ENCODE data around the gene VASP.

VASP gene

DNA sequence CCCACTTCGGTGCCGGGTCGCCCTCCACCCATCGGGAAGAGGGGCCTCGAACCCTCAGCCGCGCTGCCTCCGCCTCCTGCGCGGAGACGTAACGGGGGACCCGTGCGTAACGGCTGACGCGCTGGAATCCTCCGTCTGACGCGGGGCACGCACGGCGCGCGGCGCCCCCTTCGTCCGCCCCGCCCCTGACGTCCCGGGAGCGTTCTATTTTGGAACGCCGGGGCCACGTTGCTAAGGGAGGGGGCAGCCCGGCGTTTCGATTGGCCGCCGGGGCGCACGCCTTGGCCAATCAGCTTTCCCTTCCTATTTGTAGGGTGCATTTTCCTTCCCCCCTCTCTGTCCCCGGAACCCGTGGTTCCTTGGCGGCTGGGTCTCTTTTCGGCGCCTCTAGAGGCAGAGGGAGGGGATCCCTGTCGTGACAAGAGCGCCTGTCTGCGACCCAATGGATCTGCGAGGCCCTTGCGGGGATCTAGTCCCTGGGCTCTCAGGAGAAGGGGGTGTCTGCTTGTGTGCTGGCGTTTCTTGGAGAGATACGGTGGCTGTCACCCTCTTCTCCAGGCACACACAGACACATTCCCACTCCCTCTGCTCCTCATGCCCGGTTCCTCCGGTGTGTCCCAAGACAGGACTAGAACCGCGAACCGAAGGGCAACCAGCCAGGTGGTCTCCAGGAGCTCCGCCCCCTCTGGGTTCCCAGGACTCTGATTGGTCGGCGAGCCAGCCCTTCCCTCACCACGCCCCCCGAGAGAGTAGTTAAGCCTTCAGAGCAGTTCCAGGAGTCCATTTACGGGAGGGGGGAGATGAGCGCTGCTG, 37.9 kb upstream of the VASP start:
- no peaks in the 10 kb centered on the region for H3K27me3 ChIP-seq (replicated peaks; ENCODE audit: control insufficient read depth, insufficient read depth, low read length)
- peaks cover 23% of the 10 kb centered on the region for H3K4me1 ChIP-seq (ENCODE audit: control insufficient read depth, insufficient read depth, low read length)
- DNase-seq (ENCODE audit: low read depth), result peak; percentile 89
- H3K4me3 ChIP-seq (ENCODE audit: low read length), result peak overlapping the region; percentile 93
- H3K9me3 ChIP-seq (ENCODE audit: control insufficient read depth, low read length), result no peaks in the 10 kb centered on the region
- H3K9ac ChIP-seq (ENCODE audit: low read length), result peak overlapping the region; percentile 82
- no peaks in the 10 kb centered on the region for H3K36me3 ChIP-seq (ENCODE audit: control insufficient read depth, insufficient read depth, low read length, severe bottlenecking)

GRCh38 chr19:45469945-45470761, 37.1 kb upstream of the VASP start:
- Histone ChIP-seq H3K36me3 (ENCODE audit: control insufficient read depth, insufficient read depth, low read length, severe bottlenecking) (no peaks in the 10 kb centered on the region), H3K9ac (ENCODE audit: low read length) (peak overlapping the region; percentile 82), H3K9me3 (ENCODE audit: control insufficient read depth, low read length) (no peaks in the 10 kb centered on the region), H3K27me3 (replicated peaks; ENCODE audit: control insufficient read depth, insufficient read depth, low read length) (no peaks in the 10 kb centered on the region), H3K4me1 (ENCODE audit: control insufficient read depth, insufficient read depth, low read length) (peaks cover 23% of the 10 kb centered on the region), H3K4me3 (ENCODE audit: low read length) (peak overlapping the region; percentile 93)
- peak; percentile 79 for DNase-seq (ENCODE audit: low read depth)

DNA sequence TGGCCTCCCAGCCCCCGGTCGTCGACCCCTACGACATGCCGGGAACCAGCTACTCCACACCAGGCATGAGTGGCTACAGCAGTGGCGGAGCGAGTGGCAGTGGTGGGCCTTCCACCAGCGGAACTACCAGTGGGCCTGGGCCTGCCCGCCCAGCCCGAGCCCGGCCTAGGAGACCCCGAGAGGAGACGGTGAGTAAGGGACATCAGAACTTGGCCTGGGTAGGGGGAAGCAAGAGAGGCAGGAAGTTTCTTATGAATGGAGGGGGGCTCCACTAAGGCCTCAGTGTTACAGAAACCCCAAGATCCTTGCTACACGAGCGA, 36.6 kb upstream of the VASP start:
- DNase-seq (ENCODE audit: low read depth), result no peak
- H3K27me3 ChIP-seq (replicated peaks; ENCODE audit: control insufficient read depth, insufficient read depth, low read length), result no peaks in the 10 kb centered on the region
- H3K4me3 ChIP-seq (ENCODE audit: low read length), result peak overlapping the region; percentile 93
- peak overlapping the region; percentile 82 for H3K9ac ChIP-seq (ENCODE audit: low read length)
- no peaks in the 10 kb centered on the region for H3K9me3 ChIP-seq (ENCODE audit: control insufficient read depth, low read length)
- no peaks in the 10 kb centered on the region for H3K36me3 ChIP-seq (ENCODE audit: control insufficient read depth, insufficient read depth, low read length, severe bottlenecking)
- H3K4me1 ChIP-seq (ENCODE audit: control insufficient read depth, insufficient read depth, low read length), result peaks cover 23% of the 10 kb centered on the region

DNA sequence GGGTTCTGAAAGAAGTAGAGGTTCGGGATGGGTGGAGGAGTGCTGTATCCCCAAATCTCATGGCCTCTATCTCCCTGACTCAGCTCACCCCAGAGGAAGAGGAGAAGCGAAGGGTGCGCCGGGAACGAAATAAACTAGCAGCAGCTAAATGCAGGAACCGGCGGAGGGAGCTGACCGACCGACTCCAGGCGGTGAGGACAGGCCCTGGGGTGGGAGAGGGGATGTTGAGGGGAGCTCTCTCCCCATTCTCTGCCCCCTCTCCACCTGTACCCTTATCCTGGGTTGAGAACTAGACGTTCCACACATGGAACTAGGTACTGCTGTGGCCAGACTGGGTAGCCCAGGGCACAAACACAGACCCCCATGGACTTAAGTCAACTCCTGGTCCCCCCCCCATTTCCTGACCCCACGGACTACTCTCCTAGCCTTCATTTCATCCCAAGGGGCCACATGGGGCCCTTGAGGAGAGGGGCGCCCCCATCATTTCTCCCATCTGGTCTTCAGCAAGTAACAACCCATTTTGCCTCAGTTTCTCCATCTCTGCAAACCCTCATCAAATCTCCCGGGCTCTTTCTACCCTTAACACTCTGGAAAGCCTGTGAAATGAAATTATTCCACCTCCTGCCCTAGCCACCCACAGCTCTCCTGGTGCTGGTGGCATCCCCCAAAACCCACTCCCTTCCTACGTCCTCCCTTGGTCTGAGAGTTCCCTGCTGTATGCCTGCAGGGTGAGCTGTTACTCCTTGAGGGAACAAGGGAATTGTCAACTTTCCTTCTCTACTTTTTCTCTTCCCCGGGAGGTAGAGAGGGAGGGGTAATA, 36.0 kb upstream of the VASP start:
- Histone ChIP-seq H3K4me1 (ENCODE audit: control insufficient read depth, insufficient read depth, low read length) (peaks cover 29% of the 10 kb centered on the region), H3K9ac (ENCODE audit: low read length) (no peak overlapping the region), H3K4me3 (ENCODE audit: low read length) (no peak overlapping the region), H3K36me3 (ENCODE audit: control insufficient read depth, insufficient read depth, low read length, severe bottlenecking) (no peaks in the 10 kb centered on the region), H3K27me3 (replicated peaks; ENCODE audit: control insufficient read depth, insufficient read depth, low read length) (no peaks in the 10 kb centered on the region), H3K9me3 (ENCODE audit: control insufficient read depth, low read length) (no peaks in the 10 kb centered on the region)
- DNase-seq (ENCODE audit: low read depth), result peak; percentile 55

- DNase-seq (ENCODE audit: low read depth), result no peak
- Histone ChIP-seq H3K9me3 (ENCODE audit: control insufficient read depth, low read length) (no peaks in the 10 kb centered on the region), H3K4me3 (ENCODE audit: low read length) (no peak overlapping the region), H3K27me3 (replicated peaks; ENCODE audit: control insufficient read depth, insufficient read depth, low read length) (no peaks in the 10 kb centered on the region), H3K36me3 (ENCODE audit: control insufficient read depth, insufficient read depth, low read length, severe bottlenecking) (no peaks in the 10 kb centered on the region), H3K9ac (ENCODE audit: low read length) (no peak overlapping the region), H3K4me1 (ENCODE audit: control insufficient read depth, insufficient read depth, low read length) (peaks cover 28% of the 10 kb centered on the region)
Measured at GRCh38 chr19:45471931-45472562, 35.2 kb upstream of the VASP start.

DNA sequence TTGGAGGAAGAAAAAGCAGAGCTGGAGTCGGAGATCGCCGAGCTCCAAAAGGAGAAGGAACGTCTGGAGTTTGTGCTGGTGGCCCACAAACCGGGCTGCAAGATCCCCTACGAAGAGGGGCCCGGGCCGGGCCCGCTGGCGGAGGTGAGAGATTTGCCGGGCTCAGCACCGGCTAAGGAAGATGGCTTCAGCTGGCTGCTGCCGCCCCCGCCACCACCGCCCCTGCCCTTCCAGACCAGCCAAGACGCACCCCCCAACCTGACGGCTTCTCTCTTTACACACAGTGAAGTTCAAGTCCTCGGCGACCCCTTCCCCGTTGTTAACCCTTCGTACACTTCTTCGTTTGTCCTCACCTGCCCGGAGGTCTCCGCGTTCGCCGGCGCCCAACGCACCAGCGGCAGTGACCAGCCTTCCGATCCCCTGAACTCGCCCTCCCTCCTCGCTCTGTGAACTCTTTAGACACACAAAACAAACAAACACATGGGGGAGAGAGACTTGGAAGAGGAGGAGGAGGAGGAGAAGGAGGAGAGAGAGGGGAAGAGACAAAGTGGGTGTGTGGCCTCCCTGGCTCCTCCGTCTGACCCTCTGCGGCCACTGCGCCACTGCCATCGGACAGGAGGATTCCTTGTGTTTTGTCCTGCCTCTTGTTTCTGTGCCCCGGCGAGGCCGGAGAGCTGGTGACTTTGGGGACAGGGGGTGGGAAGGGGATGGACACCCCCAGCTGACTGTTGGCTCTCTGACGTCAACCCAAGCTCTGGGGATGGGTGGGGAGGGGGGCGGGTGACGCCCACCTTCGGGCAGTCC, 34.5 kb upstream of the VASP start:
- no peaks in the 10 kb centered on the region for H3K27me3 ChIP-seq (replicated peaks; ENCODE audit: control insufficient read depth, insufficient read depth, low read length)
- no peaks in the 10 kb centered on the region for H3K36me3 ChIP-seq (ENCODE audit: control insufficient read depth, insufficient read depth, low read length, severe bottlenecking)
- no peaks in the 10 kb centered on the region for H3K9me3 ChIP-seq (ENCODE audit: control insufficient read depth, low read length)
- H3K4me3 ChIP-seq (ENCODE audit: low read length), result no peak overlapping the region
- peaks cover 26% of the 10 kb centered on the region for H3K4me1 ChIP-seq (ENCODE audit: control insufficient read depth, insufficient read depth, low read length)
- peak; percentile 65 for DNase-seq (ENCODE audit: low read depth)
- no peak overlapping the region for H3K9ac ChIP-seq (ENCODE audit: low read length)

DNA sequence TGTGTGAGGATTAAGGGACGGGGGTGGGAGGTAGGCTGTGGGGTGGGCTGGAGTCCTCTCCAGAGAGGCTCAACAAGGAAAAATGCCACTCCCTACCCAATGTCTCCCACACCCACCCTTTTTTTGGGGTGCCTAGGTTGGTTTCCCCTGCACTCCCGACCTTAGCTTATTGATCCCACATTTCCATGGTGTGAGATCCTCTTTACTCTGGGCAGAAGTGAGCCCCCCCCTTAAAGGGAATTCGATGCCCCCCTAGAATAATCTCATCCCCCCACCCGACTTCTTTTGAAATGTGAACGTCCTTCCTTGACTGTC, 34.0 kb upstream of the VASP start:
- no peak overlapping the region for H3K4me3 ChIP-seq (ENCODE audit: low read length)
- no peaks in the 10 kb centered on the region for H3K36me3 ChIP-seq (ENCODE audit: control insufficient read depth, insufficient read depth, low read length, severe bottlenecking)
- peaks cover 28% of the 10 kb centered on the region for H3K4me1 ChIP-seq (ENCODE audit: control insufficient read depth, insufficient read depth, low read length)
- no peak overlapping the region for H3K9ac ChIP-seq (ENCODE audit: low read length)
- DNase-seq (ENCODE audit: low read depth), result peak; percentile 71
- H3K9me3 ChIP-seq (ENCODE audit: control insufficient read depth, low read length), result no peaks in the 10 kb centered on the region
- H3K27me3 ChIP-seq (replicated peaks; ENCODE audit: control insufficient read depth, insufficient read depth, low read length), result no peaks in the 10 kb centered on the region

DNA sequence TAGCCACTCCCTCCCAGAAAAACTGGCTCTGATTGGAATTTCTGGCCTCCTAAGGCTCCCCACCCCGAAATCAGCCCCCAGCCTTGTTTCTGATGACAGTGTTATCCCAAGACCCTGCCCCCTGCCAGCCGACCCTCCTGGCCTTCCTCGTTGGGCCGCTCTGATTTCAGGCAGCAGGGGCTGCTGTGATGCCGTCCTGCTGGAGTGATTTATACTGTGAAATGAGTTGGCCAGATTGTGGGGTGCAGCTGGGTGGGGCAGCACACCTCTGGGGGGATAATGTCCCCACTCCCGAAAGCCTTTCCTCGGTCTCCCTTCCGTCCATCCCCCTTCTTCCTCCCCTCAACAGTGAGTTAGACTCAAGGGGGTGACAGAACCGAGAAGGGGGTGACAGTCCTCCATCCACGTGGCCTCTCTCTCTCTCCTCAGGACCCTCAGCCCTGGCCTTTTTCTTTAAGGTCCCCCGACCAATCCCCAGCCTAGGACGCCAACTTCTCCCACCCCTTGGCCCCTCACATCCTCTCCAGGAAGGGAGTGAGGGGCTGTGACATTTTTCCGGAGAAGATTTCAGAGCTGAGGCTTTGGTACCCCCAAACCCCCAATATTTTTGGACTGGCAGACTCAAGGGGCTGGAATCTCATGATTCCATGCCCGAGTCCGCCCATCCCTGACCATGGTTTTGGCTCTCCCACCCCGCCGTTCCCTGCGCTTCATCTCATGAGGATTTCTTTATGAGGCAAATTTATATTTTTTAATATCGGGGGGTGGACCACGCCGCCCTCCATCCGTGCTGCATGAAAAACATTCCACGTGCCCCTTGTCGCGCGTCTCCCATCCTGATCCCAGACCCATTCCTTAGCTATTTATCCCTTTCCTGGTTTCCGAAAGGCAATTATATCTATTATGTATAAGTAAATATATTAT, 33.3 kb upstream of the VASP start:
- Histone ChIP-seq H3K9ac (ENCODE audit: low read length) (no peak overlapping the region), H3K9me3 (ENCODE audit: control insufficient read depth, low read length) (no peaks in the 10 kb centered on the region), H3K4me1 (ENCODE audit: control insufficient read depth, insufficient read depth, low read length) (peaks cover 25% of the 10 kb centered on the region), H3K27me3 (replicated peaks; ENCODE audit: control insufficient read depth, insufficient read depth, low read length) (no peaks in the 10 kb centered on the region), H3K36me3 (ENCODE audit: control insufficient read depth, insufficient read depth, low read length, severe bottlenecking) (no peaks in the 10 kb centered on the region), H3K4me3 (ENCODE audit: low read length) (no peak overlapping the region)
- DNase-seq (ENCODE audit: low read depth), result peak; percentile 76

- DNase-seq (ENCODE audit: low read depth), result peak; percentile 73
- H3K27me3 ChIP-seq (replicated peaks; ENCODE audit: control insufficient read depth, insufficient read depth, low read length), result no peaks in the 10 kb centered on the region
- H3K9me3 ChIP-seq (ENCODE audit: control insufficient read depth, low read length), result no peaks in the 10 kb centered on the region
- H3K36me3 ChIP-seq (ENCODE audit: control insufficient read depth, insufficient read depth, low read length, severe bottlenecking), result no peaks in the 10 kb centered on the region
- H3K9ac ChIP-seq (ENCODE audit: low read length), result no peak overlapping the region
- peaks cover 24% of the 10 kb centered on the region for H3K4me1 ChIP-seq (ENCODE audit: control insufficient read depth, insufficient read depth, low read length)
- H3K4me3 ChIP-seq (ENCODE audit: low read length), result no peak overlapping the region
Measured at GRCh38 chr19:45474606-45475521, 32.4 kb upstream of the VASP start.

All from adipocyte (in vitro differentiated cells).